Activated CD8-positive, alpha-beta T cell treated with anti-CD3 and anti-CD28 coated beads for 36 hours (primary cell): ENCODE data around the gene SLC22A4. TPM values are rescaled to one million over a fixed set of nuclear protein-coding genes. Genes with fewer than 3 reads are reported as not detected.

Source experiments
- ATAC-seq: fragments of 200-7000 bp; cut with Tn5 transposase; one replicate; pipeline ENCODE4 v1.10.0; 2021; ENCODE audit warnings: mild to moderate bottlenecking, moderate library complexity
- CTCF ChIA-PET: fragments of 350-600 bp; sonication (Branson Sonifier 250); formaldehyde crosslinking; loops from one replicate; lab custom pipeline; 2021; ENCODE audit warnings: antibody characterized with exemption; lab: Charles Lee
- POLR2A ChIA-PET: fragments of 350-600 bp; sonication (Branson Sonifier 250); formaldehyde crosslinking; loops from one replicate; lab custom pipeline; 2021; ENCODE audit warnings: antibody characterized with exemption; lab: Charles Lee
- DNase-seq: peaks from one replicate; pipeline ENCODE4 v3.0.0-alpha.2; 2020
- H3K27ac Mint-ChIP-seq: one replicate; pipeline ENCODE4 v1.8.0; 2021; ENCODE audit warnings: mild to moderate bottlenecking, mixed read lengths
- H3K27me3 Mint-ChIP-seq: one replicate; pipeline ENCODE4 v1.8.0; 2021; ENCODE audit warnings: mixed read lengths
- H3K36me3 Mint-ChIP-seq: one replicate; pipeline ENCODE4 v1.8.0; 2021; ENCODE audit warnings: low read depth, mixed read lengths
- H3K4me1 Mint-ChIP-seq: one replicate; pipeline ENCODE4 v1.8.0; 2021; ENCODE audit warnings: low read depth, mixed read lengths
- H3K4me3 Mint-ChIP-seq: one replicate; pipeline ENCODE4 v1.8.0; 2021; ENCODE audit warnings: mild to moderate bottlenecking, moderate library complexity, mixed read lengths
- H3K9me3 Mint-ChIP-seq: one replicate; pipeline ENCODE4 v1.8.0; 2021; ENCODE audit warnings: mixed read lengths
- intact Hi-C: fragments of 100-400 bp; cut with micrococcal nuclease; formaldehyde crosslinking; loops from one replicate; pipeline ENCODE4 v1.10.0; 2022
- total RNA-seq, 2 experiments: library from RNA; stranded (reverse); gene quantifications; one replicate each; pipeline ENCODE4 v1.2.3, GENCODE V29; 2021
- TF ChIP-seq, protein P1 (sequence below): fragments of 200-600 bp; IDR thresholded peaks from one replicate; pipeline ENCODE4 v1.8.0; 2022; ENCODE audit warnings: antibody characterized with exemption, mild to moderate bottlenecking

SLC22A4 gene
- total RNA-seq, 2 experiments from 2014 or later: 0.74 to 0.88 TPM

DNA sequence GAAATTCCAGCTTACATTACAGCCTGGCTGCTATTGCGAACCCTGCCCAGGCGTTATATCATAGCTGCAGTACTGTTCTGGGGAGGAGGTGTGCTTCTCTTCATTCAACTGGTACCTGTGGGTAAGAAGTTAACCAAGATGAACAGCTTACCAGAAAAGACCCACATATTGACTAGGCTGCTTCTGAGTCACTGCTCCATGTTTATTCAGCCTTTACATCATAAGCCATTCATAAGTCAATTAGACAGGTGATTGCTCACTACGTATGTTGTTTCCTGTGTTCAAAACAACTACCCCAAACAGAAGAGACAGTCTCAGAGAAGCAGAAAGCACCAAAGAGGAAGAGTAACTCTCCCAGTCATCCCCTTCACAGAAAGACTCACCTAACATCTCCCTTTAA lies 40.6 kb downstream of the SLC22A4 start:
- H3K4me1 Mint-ChIP-seq: no peaks in the 10 kb centered on the region
- DNase-seq (no peak), ATAC-seq (peak; percentile 66)
- H3K27me3 Mint-ChIP-seq: no peaks in the 10 kb centered on the region
- no peak overlapping the region for H3K27ac Mint-ChIP-seq
- H3K9me3 Mint-ChIP-seq: no peaks in the 10 kb centered on the region
- H3K4me3 Mint-ChIP-seq: no peak overlapping the region
- TF ChIP-seq, protein P1, sequence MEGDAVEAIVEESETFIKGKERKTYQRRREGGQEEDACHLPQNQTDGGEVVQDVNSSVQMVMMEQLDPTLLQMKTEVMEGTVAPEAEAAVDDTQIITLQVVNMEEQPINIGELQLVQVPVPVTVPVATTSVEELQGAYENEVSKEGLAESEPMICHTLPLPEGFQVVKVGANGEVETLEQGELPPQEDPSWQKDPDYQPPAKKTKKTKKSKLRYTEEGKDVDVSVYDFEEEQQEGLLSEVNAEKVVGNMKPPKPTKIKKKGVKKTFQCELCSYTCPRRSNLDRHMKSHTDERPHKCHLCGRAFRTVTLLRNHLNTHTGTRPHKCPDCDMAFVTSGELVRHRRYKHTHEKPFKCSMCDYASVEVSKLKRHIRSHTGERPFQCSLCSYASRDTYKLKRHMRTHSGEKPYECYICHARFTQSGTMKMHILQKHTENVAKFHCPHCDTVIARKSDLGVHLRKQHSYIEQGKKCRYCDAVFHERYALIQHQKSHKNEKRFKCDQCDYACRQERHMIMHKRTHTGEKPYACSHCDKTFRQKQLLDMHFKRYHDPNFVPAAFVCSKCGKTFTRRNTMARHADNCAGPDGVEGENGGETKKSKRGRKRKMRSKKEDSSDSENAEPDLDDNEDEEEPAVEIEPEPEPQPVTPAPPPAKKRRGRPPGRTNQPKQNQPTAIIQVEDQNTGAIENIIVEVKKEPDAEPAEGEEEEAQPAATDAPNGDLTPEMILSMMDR: no peak
- POLR2A ChIA-PET: no interaction called here
- CTCF ChIA-PET: interaction anchor here (1.0 to 3.5 kb wide), 4 partner anchors 10 to 745 kb away, joined by 3 to 11 read pairs (median 4); no protein-coding TSS in a partner anchor
- intact Hi-C loops: no loop called here
- peaks cover 1% of the 10 kb centered on the region for H3K36me3 Mint-ChIP-seq

DNA sequence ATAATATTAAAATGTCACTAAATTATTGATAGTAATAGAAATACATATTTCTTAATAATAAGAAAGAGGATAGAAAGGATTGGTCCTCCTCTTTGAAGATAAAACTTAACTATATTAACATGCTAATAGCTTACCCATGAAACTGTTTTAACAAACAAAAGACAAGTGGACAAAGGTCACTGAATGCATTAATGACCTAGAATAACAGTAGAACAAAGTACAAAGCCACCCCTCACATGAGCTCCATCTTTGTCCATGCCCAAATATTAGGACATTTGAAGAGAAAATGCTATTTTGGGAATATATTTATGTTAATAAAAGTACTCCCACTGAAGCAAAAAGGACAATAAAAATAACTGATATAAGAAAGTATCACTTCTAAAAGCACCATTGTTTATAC lies 41.2 kb downstream of the SLC22A4 start:
- ChIA-PET CTCF (interaction anchor here (1.0 to 3.5 kb wide), 4 partner anchors 11 to 746 kb away, joined by 3 to 11 read pairs (median 4); no protein-coding TSS in a partner anchor), POLR2A (no interaction called here)
- intact Hi-C loops: no loop called here
- no peak for DNase-seq
- no peak for ATAC-seq
- no peaks in the 10 kb centered on the region for H3K4me1 Mint-ChIP-seq
- H3K27ac Mint-ChIP-seq: no peak overlapping the region
- TF ChIP-seq, protein P1: no peak
- no peaks in the 10 kb centered on the region for H3K27me3 Mint-ChIP-seq
- H3K36me3 Mint-ChIP-seq: peaks cover 1% of the 10 kb centered on the region
- H3K4me3 Mint-ChIP-seq: no peak overlapping the region
- H3K9me3 Mint-ChIP-seq: no peaks in the 10 kb centered on the region

- POLR2A ChIA-PET: no interaction called here
- ATAC-seq: no peak
- Mint-ChIP-seq H3K4me1 (no peaks in the 10 kb centered on the region), H3K4me3 (no peak overlapping the region), H3K36me3 (peaks cover 1% of the 10 kb centered on the region), H3K27me3 (no peaks in the 10 kb centered on the region), H3K9me3 (no peaks in the 10 kb centered on the region), H3K27ac (no peak overlapping the region)
- TF ChIP-seq, protein P1: no peak
- no peak for DNase-seq
- CTCF ChIA-PET: no interaction called here
- intact Hi-C loops: no loop called here
Observed at GRCh38 chr5:132339502-132339901, 45.3 kb downstream of the SLC22A4 start.

DNA sequence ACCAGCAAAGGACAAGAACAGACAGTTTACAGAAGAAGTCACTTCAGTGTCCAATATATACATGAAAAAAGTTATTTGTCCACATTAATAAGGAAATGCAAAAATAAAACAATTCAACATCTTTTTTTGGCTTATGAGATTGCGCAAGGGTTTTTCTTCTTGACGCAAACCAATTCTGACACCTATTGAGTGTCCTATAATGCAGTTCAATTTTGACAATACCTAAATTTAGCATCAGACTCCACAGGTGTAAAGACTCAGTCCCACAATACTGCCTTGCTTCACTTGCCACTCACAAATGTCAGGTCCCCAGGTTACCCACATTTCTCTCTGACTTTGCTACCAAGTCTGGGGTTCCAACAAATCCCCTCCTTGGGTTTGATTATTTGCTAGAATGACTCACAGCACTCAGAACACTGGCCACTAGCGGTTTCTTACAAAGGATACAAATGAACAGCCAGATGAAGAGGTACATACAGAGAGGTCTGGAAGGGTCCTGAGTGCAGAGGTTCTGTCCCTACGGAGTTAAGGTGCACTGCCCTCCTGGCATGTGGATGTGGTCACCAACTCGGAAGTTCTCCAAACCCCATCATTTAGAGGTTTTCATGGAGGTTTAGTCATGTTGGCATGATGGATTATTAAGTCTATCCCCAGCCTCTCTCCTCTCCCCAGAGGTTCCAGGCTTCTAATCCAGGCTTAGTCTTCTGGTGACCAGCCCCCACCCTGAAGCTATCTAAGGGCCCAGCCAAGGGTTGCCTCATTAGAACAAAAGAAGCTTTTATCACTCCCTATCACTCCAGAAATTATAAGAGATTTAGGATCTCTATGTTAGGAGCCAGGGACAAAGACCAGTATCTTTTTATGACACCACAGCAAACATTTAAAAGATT lies 48.3 kb downstream of the SLC22A4 start:
- no peaks in the 10 kb centered on the region for H3K9me3 Mint-ChIP-seq
- H3K27me3 Mint-ChIP-seq: no peaks in the 10 kb centered on the region
- ATAC-seq (no peak), DNase-seq (no peak)
- H3K27ac Mint-ChIP-seq: no peak overlapping the region
- H3K4me3 Mint-ChIP-seq: no peak overlapping the region
- TF ChIP-seq, protein P1: no peak
- ChIA-PET CTCF (interaction anchor here (0.8 kb wide), 2 partner anchors 104 to 105 kb away, joined by 3 read pairs; no protein-coding TSS in a partner anchor), POLR2A (no interaction called here)
- no peaks in the 10 kb centered on the region for H3K4me1 Mint-ChIP-seq
- peaks cover 4% of the 10 kb centered on the region for H3K36me3 Mint-ChIP-seq
- intact Hi-C loops: no loop called here
